Measurements from ENCODE around the gene METTL4.
A peak's percentile ranks its signal among the peaks of the same experiment; 100 is the strongest.

METTL4 gene

GRCh38 chr18:2522112-2522511, 49.2 kb downstream of the METTL4 start:
- H2AK5ac ChIP-seq (ENCODE audit: low read length, severe bottlenecking), result peak overlapping the region; percentile 5
- 46% methylated on average over 2 of the region's 4 CpGs for WGBS
- H3K4me1 ChIP-seq (ENCODE audit: control insufficient read depth, insufficient read depth, low read depth, low read length), result no peaks in the 10 kb centered on the region

GRCh38 chr18:2518473-2518872, 52.8 kb downstream of the METTL4 start:
- no peak overlapping the region for H2BK5ac ChIP-seq (ENCODE audit: low read depth, low read length, poor library complexity, severe bottlenecking)
- H3K9ac ChIP-seq (ENCODE audit: low read length), result no peak overlapping the region
- no peak overlapping the region for H3K23ac ChIP-seq (ENCODE audit: low read length in 2 of 2)
- no peak overlapping the region for H4K91ac ChIP-seq (ENCODE audit: low read length)
- H2BK120ac ChIP-seq (ENCODE audit: low read depth, low read length), result no peak overlapping the region
- H3K18ac ChIP-seq (ENCODE audit: low read depth in 1 of 2, low read length in 2 of 2), result no peak overlapping the region
- no peaks in the 10 kb centered on the region for H3K36me3 ChIP-seq (ENCODE audit: control insufficient read depth in 1 of 2, insufficient read depth in 2 of 2, low read depth in 1 of 2, low read length in 2 of 2)
- no peak overlapping the region for H3K4ac ChIP-seq (ENCODE audit: low read depth in 1 of 2, low read length in 2 of 2)
- no peaks in the 10 kb centered on the region for H3K79me1 ChIP-seq (replicated peaks; ENCODE audit: low read length, poor library complexity, severe bottlenecking)
- no peak overlapping the region for H2AFZ ChIP-seq (ENCODE audit: low read depth, low read length)
- no peak overlapping the region for H3K4me3 ChIP-seq (ENCODE audit: insufficient read depth in 1 of 2, low read depth in 1 of 2, low read length in 2 of 2)
- no peak overlapping the region for H2BK12ac ChIP-seq (ENCODE audit: low read length in 2 of 2)
- no peak for DNase-seq
- H3K27me3 ChIP-seq (ENCODE audit: control insufficient read depth in 1 of 2, insufficient read depth in 1 of 2, low read length in 2 of 2), result no peaks in the 10 kb centered on the region
- no peak overlapping the region for H3K27ac ChIP-seq (ENCODE audit: low read length, poor library complexity, severe bottlenecking)
- H4K8ac ChIP-seq (ENCODE audit: low read length), result no peak overlapping the region
- H3K14ac ChIP-seq (ENCODE audit: low read length in 2 of 2), result no peak overlapping the region
- no peak overlapping the region for H3K4me2 ChIP-seq (ENCODE audit: low read length, poor library complexity, severe bottlenecking)
- H3K4me1 ChIP-seq (ENCODE audit: control insufficient read depth, insufficient read depth, low read depth, low read length), result peaks cover 7% of the 10 kb centered on the region
- no peak overlapping the region for H2AK5ac ChIP-seq (ENCODE audit: low read length, severe bottlenecking)
- H2BK15ac ChIP-seq (ENCODE audit: low read depth, poor library complexity, severe bottlenecking), result no peak overlapping the region
- 80% methylated on average over 5 of the region's 5 CpGs for WGBS
- no peaks in the 10 kb centered on the region for H3K9me3 ChIP-seq (ENCODE audit: control insufficient read depth, low read length)

More at GRCh38 chr18:2522112-2522511, 49.2 kb downstream of the METTL4 start:
- Histone ChIP-seq H3K14ac (ENCODE audit: low read length in 2 of 2) (no peak overlapping the region), H3K27ac (ENCODE audit: low read length, poor library complexity, severe bottlenecking) (no peak overlapping the region), H2BK12ac (ENCODE audit: low read length in 2 of 2) (no peak overlapping the region), H2AFZ (ENCODE audit: low read depth, low read length) (no peak overlapping the region), H3K4ac (ENCODE audit: low read depth in 1 of 2, low read length in 2 of 2) (no peak overlapping the region), H3K27me3 (ENCODE audit: control insufficient read depth in 1 of 2, insufficient read depth in 1 of 2, low read length in 2 of 2) (no peaks in the 10 kb centered on the region), H3K4me2 (ENCODE audit: low read length, poor library complexity, severe bottlenecking) (no peak overlapping the region), H3K36me3 (ENCODE audit: control insufficient read depth in 1 of 2, insufficient read depth in 2 of 2, low read depth in 1 of 2, low read length in 2 of 2) (no peaks in the 10 kb centered on the region), H3K9ac (ENCODE audit: low read length) (no peak overlapping the region), H3K18ac (ENCODE audit: low read depth in 1 of 2, low read length in 2 of 2) (no peak overlapping the region), H2BK120ac (ENCODE audit: low read depth, low read length) (no peak overlapping the region), H3K79me1 (replicated peaks; ENCODE audit: low read length, poor library complexity, severe bottlenecking) (no peaks in the 10 kb centered on the region), H3K4me3 (ENCODE audit: insufficient read depth in 1 of 2, low read depth in 1 of 2, low read length in 2 of 2) (no peak overlapping the region), H3K23ac (ENCODE audit: low read length in 2 of 2) (no peak overlapping the region), H4K91ac (ENCODE audit: low read length) (no peak overlapping the region), H4K8ac (ENCODE audit: low read length) (no peak overlapping the region), H2BK15ac (ENCODE audit: low read depth, poor library complexity, severe bottlenecking) (no peak overlapping the region), H2BK5ac (ENCODE audit: low read depth, low read length, poor library complexity, severe bottlenecking) (no peak overlapping the region), H3K9me3 (ENCODE audit: control insufficient read depth, low read length) (no peaks in the 10 kb centered on the region)
- peak; percentile 30 for DNase-seq

GRCh38 chr18:2515908-2516625, 55.2 kb downstream of the METTL4 start:
- H3K27ac ChIP-seq (ENCODE audit: low read length, poor library complexity, severe bottlenecking), result peak overlapping the region; percentile 73
- no peak overlapping the region for H2BK15ac ChIP-seq (ENCODE audit: low read depth, poor library complexity, severe bottlenecking)

GRCh38 chr18:2515171-2515787, 56.0 kb downstream of the METTL4 start:
- H3K79me1 ChIP-seq (replicated peaks; ENCODE audit: low read length, poor library complexity, severe bottlenecking), result no peaks in the 10 kb centered on the region
- no peak overlapping the region for H3K23ac ChIP-seq (ENCODE audit: low read length in 2 of 2)
- DNase-seq, result peak; percentile 86
- peaks cover 7% of the 10 kb centered on the region for H3K4me1 ChIP-seq (ENCODE audit: control insufficient read depth, insufficient read depth, low read depth, low read length)
- no peak overlapping the region for H4K8ac ChIP-seq (ENCODE audit: low read length)
- peak overlapping the region; percentile 52 for H3K9ac ChIP-seq (ENCODE audit: low read length)
- H3K27ac ChIP-seq (ENCODE audit: low read length, poor library complexity, severe bottlenecking), result peak overlapping the region; percentile 73
- H2BK15ac ChIP-seq (ENCODE audit: low read depth, poor library complexity, severe bottlenecking), result no peak overlapping the region
- no peak overlapping the region for H3K4ac ChIP-seq (ENCODE audit: low read depth in 1 of 2, low read length in 2 of 2)
- H2BK120ac ChIP-seq (ENCODE audit: low read depth, low read length), result no peak overlapping the region
- no peak overlapping the region for H3K4me3 ChIP-seq (ENCODE audit: insufficient read depth in 1 of 2, low read depth in 1 of 2, low read length in 2 of 2)
- H3K36me3 ChIP-seq (ENCODE audit: control insufficient read depth in 1 of 2, insufficient read depth in 2 of 2, low read depth in 1 of 2, low read length in 2 of 2), result no peaks in the 10 kb centered on the region
- no peak overlapping the region for H2AK5ac ChIP-seq (ENCODE audit: low read length, severe bottlenecking)
- H3K9me3 ChIP-seq (ENCODE audit: control insufficient read depth, low read length), result no peaks in the 10 kb centered on the region
- WGBS, result 0% methylated on average over 1 of the region's 1 CpG
- no peak overlapping the region for H2AFZ ChIP-seq (ENCODE audit: low read depth, low read length)
- H3K27me3 ChIP-seq (ENCODE audit: control insufficient read depth in 1 of 2, insufficient read depth in 1 of 2, low read length in 2 of 2), result no peaks in the 10 kb centered on the region
- no peak overlapping the region for H3K14ac ChIP-seq (ENCODE audit: low read length in 2 of 2)
- no peak overlapping the region for H4K91ac ChIP-seq (ENCODE audit: low read length)
- H3K18ac ChIP-seq (ENCODE audit: low read depth in 1 of 2, low read length in 2 of 2), result no peak overlapping the region
- H2BK5ac ChIP-seq (ENCODE audit: low read depth, low read length, poor library complexity, severe bottlenecking), result no peak overlapping the region
- no peak overlapping the region for H2BK12ac ChIP-seq (ENCODE audit: low read length in 2 of 2)
- no peak overlapping the region for H3K4me2 ChIP-seq (ENCODE audit: low read length, poor library complexity, severe bottlenecking)

More at GRCh38 chr18:2515908-2516625, 55.2 kb downstream of the METTL4 start:
- Histone ChIP-seq H3K79me1 (replicated peaks; ENCODE audit: low read length, poor library complexity, severe bottlenecking) (no peaks in the 10 kb centered on the region), H2AK5ac (ENCODE audit: low read length, severe bottlenecking) (no peak overlapping the region), H3K4ac (ENCODE audit: low read depth in 1 of 2, low read length in 2 of 2) (peak overlapping the region in 1 of 2 experiments; percentile 56), H3K9me3 (ENCODE audit: control insufficient read depth, low read length) (no peaks in the 10 kb centered on the region), H4K91ac (ENCODE audit: low read length) (no peak overlapping the region), H3K9ac (ENCODE audit: low read length) (peak overlapping the region; percentile 44), H3K14ac (ENCODE audit: low read length in 2 of 2) (peak overlapping the region in 1 of 2 experiments; percentile 9), H2BK120ac (ENCODE audit: low read depth, low read length) (no peak overlapping the region), H2BK5ac (ENCODE audit: low read depth, low read length, poor library complexity, severe bottlenecking) (no peak overlapping the region), H3K36me3 (ENCODE audit: control insufficient read depth in 1 of 2, insufficient read depth in 2 of 2, low read depth in 1 of 2, low read length in 2 of 2) (no peaks in the 10 kb centered on the region), H2BK12ac (ENCODE audit: low read length in 2 of 2) (peak overlapping the region in 1 of 2 experiments; percentile 46), H4K8ac (ENCODE audit: low read length) (peak overlapping the region; percentile 33), H2AFZ (ENCODE audit: low read depth, low read length) (no peak overlapping the region), H3K4me1 (ENCODE audit: control insufficient read depth, insufficient read depth, low read depth, low read length) (peaks cover 7% of the 10 kb centered on the region), H3K4me3 (ENCODE audit: insufficient read depth in 1 of 2, low read depth in 1 of 2, low read length in 2 of 2) (no peak overlapping the region), H3K18ac (ENCODE audit: low read depth in 1 of 2, low read length in 2 of 2) (peak overlapping the region in 1 of 2 experiments; percentile 70), H3K23ac (ENCODE audit: low read length in 2 of 2) (no peak overlapping the region), H3K27me3 (ENCODE audit: control insufficient read depth in 1 of 2, insufficient read depth in 1 of 2, low read length in 2 of 2) (no peaks in the 10 kb centered on the region), H3K4me2 (ENCODE audit: low read length, poor library complexity, severe bottlenecking) (no peak overlapping the region)
- WGBS, result 50% methylated on average over 3 of the region's 5 CpGs
- peak; percentile 91 for DNase-seq
